GM12873 (cell line): Measurements from ENCODE around the gene ZNF667.

Experiments used
- TF ChIP-seq, protein P1 (sequence below): IDR thresholded peaks from 2 replicates; pipeline ENCODE4 v1.5.1; 2012; ENCODE audit warnings: low read depth, mild to moderate bottlenecking, moderate library complexity, low read length, control low read depth; ENCODE audit not compliant: insufficient read depth; ENCODE audit errors: missing control alignments

The ZNF667 gene

DNA sequence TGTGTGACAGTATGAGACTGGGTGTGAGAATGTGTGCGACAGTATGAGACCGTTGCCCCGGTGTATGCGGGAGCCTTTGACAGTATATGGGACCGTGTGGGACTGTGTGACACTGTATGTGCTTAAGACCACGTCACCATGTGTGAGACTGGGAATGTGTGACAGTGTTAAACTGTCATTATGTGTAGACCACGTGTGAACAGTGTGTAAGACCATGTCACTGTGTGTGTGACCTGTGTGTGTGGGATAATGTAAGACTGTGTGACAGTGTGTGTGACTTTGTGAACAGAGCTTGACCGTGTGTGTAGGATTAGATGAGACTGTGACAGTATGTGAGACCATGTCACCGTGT lies 72.5 kb downstream of the ZNF667 start:
- TF ChIP-seq, protein P1, sequence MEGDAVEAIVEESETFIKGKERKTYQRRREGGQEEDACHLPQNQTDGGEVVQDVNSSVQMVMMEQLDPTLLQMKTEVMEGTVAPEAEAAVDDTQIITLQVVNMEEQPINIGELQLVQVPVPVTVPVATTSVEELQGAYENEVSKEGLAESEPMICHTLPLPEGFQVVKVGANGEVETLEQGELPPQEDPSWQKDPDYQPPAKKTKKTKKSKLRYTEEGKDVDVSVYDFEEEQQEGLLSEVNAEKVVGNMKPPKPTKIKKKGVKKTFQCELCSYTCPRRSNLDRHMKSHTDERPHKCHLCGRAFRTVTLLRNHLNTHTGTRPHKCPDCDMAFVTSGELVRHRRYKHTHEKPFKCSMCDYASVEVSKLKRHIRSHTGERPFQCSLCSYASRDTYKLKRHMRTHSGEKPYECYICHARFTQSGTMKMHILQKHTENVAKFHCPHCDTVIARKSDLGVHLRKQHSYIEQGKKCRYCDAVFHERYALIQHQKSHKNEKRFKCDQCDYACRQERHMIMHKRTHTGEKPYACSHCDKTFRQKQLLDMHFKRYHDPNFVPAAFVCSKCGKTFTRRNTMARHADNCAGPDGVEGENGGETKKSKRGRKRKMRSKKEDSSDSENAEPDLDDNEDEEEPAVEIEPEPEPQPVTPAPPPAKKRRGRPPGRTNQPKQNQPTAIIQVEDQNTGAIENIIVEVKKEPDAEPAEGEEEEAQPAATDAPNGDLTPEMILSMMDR, result no peak

DNA sequence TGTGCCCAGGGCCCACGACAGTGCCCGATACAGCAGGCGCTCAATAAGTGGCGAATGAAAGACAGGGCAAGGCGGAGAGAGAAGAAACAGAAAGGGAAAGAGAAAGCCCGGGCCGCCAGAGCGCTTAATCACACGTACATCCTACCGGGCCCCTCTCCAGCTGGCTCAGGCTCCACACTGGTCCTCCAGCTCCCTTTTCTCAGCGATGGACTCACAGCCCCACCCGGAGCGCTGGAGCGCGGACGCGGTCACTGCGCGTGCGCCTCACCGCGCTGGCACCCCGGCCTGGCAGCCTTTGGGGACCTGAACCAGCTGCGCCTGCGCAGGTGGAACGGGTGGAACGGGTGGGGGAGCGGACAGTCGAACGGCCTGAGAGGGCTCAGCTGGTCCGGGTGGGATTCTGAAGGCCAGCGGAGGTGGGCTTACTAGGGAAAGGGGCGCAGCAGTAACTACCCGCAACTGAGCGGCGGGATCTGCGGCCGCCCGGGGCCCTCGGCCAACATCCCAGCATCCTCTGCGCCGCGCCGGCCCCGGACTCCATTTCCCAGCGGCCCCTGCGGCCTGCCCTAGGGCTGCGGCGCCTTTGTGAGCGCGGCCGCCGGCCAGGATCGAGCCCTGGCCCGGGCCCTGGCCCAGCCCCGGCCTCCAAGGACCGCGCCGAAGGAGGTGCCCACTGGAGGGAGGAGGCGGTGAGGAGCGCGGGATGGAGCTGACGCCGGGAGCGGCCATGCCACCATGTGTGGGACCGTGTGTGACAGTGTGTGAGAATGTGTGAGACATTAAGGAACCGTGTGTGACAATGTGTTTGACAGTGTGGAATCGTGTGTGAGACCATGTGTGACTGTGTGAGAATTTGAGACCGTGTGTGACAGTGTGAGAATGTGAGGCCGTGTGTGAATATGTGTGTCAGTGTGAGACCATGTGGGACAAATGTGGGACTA lies 73.1 kb downstream of the ZNF667 start, which contains the start of gene ZNF583:
Gene ZNF583, plus strand, starts transcription at position 569 of the 941 bp plus-strand sequence. CDS start 2,783 bp downstream, outside the sequence.
- TF ChIP-seq, protein P1, result no peak

DNA sequence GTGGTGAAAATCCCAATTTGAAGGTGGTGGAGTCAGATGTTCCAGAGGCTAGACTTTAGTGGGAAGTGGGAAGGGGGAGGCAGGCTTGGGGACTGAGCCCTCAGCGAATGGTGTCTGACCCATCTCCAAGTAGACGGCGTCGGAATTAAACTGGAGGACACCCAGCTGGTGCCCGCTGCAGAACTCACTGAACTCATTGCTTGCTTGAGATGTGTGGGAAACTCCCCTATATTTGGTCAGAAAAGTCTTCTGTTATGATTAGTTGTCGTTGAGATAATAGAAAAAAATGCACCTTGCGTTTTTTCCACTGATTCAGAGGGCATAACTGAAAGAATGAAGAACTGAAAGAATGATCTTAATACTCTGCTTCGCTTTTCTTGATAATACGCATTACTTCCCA lies 73.9 kb downstream of the ZNF667 start:
- TF ChIP-seq, protein P1, result no peak

DNA sequence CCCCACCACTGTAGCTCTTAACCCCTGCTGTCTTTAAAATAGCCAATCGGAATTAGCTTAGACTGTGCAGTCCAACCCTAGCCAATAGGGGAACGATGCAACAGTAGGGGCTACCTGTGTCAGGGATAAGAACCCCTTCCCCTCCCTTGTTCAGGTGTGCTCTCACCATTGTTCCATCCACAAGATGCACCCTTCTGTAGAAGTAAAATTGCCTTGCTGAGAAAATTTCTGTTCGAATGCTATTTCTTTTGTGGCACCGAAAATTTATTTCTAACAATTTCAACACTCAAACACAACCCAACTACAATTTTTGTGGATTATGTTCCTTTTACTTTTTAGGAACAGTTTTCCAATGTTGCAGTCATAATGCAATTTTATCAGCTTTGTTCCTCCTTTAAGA lies 76.7 kb downstream of the ZNF667 start:
- TF ChIP-seq, protein P1, result no peak

DNA sequence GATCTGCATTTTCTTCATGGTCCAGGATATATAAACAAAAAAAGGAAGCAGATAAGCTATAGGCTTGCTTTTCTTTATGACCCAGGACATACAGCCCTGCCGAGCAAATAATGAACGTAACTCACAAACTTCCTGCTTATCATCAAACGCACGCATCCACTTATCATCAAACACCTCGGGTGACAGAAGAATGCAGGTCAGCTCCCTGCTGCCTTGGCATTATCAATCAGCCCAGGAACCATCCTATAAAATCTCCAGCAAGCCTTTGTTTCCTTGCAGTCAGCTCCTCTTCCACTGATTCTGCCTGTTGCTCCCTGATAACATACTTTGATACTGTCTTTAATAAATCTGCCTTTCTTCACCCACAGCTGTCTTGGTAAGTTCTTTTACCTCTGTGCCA lies 78.3 kb downstream of the ZNF667 start:
- TF ChIP-seq, protein P1, result no peak

DNA sequence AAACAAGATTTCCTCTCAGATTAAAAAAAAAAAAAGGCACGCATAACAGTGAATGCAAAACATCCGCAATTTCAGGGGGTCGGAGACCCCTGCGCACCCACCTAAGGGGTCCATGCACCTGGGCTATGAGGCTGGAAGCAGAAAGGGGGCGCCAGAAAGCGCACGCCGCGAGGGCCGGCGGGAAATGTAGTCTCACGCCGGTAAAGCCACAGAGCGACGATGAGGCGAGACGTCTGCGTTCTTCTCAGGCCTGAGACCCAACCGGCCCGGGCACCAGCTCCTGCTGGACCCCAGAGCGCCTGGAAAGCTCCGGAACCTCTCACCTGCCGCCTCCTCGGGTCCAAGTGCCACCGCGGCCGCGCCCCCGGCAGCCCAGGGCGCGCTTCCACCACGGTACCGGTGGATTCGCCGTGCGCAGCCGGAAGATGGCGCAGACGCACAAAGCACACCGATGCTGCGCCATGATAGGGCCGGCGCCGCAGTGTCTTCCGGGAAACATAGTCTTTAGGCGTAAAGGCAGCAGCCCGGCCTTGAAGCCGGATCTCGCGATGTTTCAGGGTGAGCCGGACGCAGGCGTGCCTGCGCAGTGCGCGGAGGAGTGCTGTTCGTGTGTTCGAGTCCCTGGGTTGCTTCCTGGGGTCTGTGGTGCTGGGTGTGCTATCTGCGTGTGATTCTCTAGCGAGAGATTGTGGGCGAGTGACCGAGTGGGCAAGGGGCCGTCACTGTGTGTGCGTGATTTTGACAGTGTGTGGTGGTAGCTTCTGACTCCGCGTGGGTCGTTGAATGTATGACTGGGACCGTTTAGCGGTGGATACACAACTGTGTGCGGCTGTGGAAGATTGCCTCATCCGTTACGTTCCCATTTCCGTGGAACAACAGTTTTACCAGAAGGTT lies 83.8 kb downstream of the ZNF667 start, which contains the start of gene ZNF582:
Gene ZNF582, minus strand, starts transcription at position 416 of the 894 bp plus-strand sequence. CDS start 1,782 bp downstream, outside the sequence.
- TF ChIP-seq, protein P1, result peak; percentile 84
